DND-41 (cell line): Measurements from ENCODE around the gene PCDHB7.
"Not testable (repeated sequence)": the region's sequence is repeated elsewhere in the genome, so short reads cannot be mapped to it uniquely, and the experiment has no call there.

Experiments used
- ATAC-seq: fragments of 200-7000 bp; cut with Tn5 transposase; 3 replicates; pipeline ENCODE4 v1.9.1; 2021; ENCODE audit warnings: low read depth; ENCODE audit not compliant: insufficient read depth
- DNase-seq: peaks from one replicate; pipeline ENCODE4 v3.0.0-alpha.2; 2020
- H2AFZ ChIP-seq: 2 replicates; pipeline ENCODE4 v1.6.0; 2012; ENCODE audit warnings: low read depth, low read length
- H3K27ac ChIP-seq: 2 replicates; pipeline ENCODE4 v1.5.1; 2012; ENCODE audit warnings: low read length, inconsistent platforms
- H3K27me3 ChIP-seq: fragments of 200-600 bp; sonication (generic); 2 replicates; pipeline ENCODE4 v1.6.0; 2012; ENCODE audit warnings: low read length, mild to moderate bottlenecking, inconsistent platforms; ENCODE audit not compliant: insufficient read depth, poor library complexity
- H3K36me3 ChIP-seq: 2 replicates; pipeline ENCODE4 v1.5.1; 2012; ENCODE audit warnings: low read length, inconsistent platforms; ENCODE audit not compliant: insufficient read depth
- H3K4me1 ChIP-seq: 2 replicates; pipeline ENCODE4 v1.5.1; 2012; ENCODE audit warnings: mild to moderate bottlenecking, low read length; ENCODE audit not compliant: insufficient read depth
- H3K4me2 ChIP-seq: 2 replicates; pipeline ENCODE4 v1.6.0; 2012; ENCODE audit warnings: mild to moderate bottlenecking, moderate library complexity, low read length, inconsistent platforms; ENCODE audit not compliant: insufficient read depth
- H3K4me3 ChIP-seq, 2 experiments: fragments of 200-600 bp in 1 of 2; shearing (Covaris generic) in 1 of 2; 2 replicates each; pipeline ENCODE4 v1.5.1; 2012 to 2016; ENCODE audit warnings: inconsistent platforms in 2 of 2, low read length in 2 of 2, mild to moderate bottlenecking in 2 of 2, low read depth in 1 of 2, moderate library complexity in 1 of 2
- H3K79me2 ChIP-seq: 2 replicates; pipeline ENCODE4 v1.6.0; 2012; ENCODE audit warnings: low read length, inconsistent platforms; ENCODE audit not compliant: insufficient read depth
- H3K9ac ChIP-seq: 2 replicates; pipeline ENCODE4 v1.6.0; 2012; ENCODE audit warnings: low read depth, mild to moderate bottlenecking, inconsistent platforms, low read length, moderate library complexity
- H3K9me3 ChIP-seq: 2 replicates; pipeline ENCODE4 v1.5.1; 2012; ENCODE audit warnings: low read length, moderate library complexity, mild to moderate bottlenecking, inconsistent platforms; ENCODE audit not compliant: insufficient read depth, severe bottlenecking
- H4K20me1 ChIP-seq: 2 replicates; pipeline ENCODE4 v1.6.0; 2012; ENCODE audit warnings: low read length; ENCODE audit not compliant: insufficient read depth
- EZH2 ChIP-seq: IDR thresholded peaks from 3 replicates; pipeline ENCODE4 v1.6.1; 2012; ENCODE audit warnings: borderline replicate concordance, low read depth, mild to moderate bottlenecking, moderate library complexity, low read length, inconsistent platforms; ENCODE audit not compliant: severe bottlenecking
- TF ChIP-seq, protein P1 (sequence below): IDR thresholded peaks from 2 replicates; pipeline ENCODE4 v1.5.1; 2012; ENCODE audit warnings: borderline replicate concordance, low read length, moderate library complexity, mild to moderate bottlenecking; ENCODE audit not compliant: poor library complexity, severe bottlenecking; ENCODE audit errors: extremely low read depth

The PCDHB7 gene

DNA sequence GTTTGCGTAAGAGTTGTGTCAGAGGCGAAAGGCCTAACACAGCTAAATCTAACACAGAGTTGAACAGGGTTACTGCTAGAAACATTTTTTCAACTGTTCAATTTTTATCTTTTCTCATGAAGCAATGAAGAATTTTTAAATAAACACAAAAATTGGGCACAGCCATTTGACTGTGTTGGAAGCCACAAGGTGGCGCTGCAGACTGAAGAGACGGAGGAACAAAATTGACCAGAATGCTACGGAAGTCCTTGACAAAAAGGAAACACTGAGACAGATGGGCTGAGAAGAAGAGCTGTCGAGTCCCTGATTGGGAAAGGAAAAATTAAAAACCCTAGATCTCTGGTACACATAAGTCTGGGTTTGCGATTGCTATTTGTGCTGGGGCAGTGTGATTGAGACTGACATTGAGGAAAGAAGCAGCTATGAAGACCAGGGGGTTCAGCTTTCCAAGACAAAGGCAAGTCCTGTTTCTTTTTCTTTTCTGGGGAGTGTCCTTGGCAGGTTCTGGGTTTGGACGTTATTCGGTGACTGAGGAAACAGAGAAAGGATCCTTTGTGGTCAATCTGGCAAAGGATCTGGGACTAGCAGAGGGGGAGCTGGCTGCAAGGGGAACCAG is 14.6 kb downstream of the PCDHB7 start, which contains the start of gene PCDHB9:
PCDHB9 (plus strand) TSS at position 265 of the 616 bp plus-strand sequence; CDS start at position 423, 158 bp downstream.
- TF ChIP-seq EZH2 = no peak
- TF ChIP-seq, protein P1, sequence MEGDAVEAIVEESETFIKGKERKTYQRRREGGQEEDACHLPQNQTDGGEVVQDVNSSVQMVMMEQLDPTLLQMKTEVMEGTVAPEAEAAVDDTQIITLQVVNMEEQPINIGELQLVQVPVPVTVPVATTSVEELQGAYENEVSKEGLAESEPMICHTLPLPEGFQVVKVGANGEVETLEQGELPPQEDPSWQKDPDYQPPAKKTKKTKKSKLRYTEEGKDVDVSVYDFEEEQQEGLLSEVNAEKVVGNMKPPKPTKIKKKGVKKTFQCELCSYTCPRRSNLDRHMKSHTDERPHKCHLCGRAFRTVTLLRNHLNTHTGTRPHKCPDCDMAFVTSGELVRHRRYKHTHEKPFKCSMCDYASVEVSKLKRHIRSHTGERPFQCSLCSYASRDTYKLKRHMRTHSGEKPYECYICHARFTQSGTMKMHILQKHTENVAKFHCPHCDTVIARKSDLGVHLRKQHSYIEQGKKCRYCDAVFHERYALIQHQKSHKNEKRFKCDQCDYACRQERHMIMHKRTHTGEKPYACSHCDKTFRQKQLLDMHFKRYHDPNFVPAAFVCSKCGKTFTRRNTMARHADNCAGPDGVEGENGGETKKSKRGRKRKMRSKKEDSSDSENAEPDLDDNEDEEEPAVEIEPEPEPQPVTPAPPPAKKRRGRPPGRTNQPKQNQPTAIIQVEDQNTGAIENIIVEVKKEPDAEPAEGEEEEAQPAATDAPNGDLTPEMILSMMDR = peak; percentile 68
- no peaks in the 10 kb centered on the region for H3K36me3 ChIP-seq
- H3K27ac ChIP-seq = no peak within 1 kb of the TSS
- H3K4me1 ChIP-seq = no peaks in the 10 kb centered on the region
- H4K20me1 ChIP-seq = no peaks in the 10 kb centered on the region
- DNase-seq = peak; percentile 43
- H3K79me2 ChIP-seq = no peaks in the 10 kb centered on the region
- H2AFZ ChIP-seq = peak within 1 kb of the TSS; percentile 39; the same call in 1 of the 2 replicates
- no peaks in the 10 kb centered on the region for H3K27me3 ChIP-seq
- H3K4me3 ChIP-seq = no peak within 1 kb of the TSS
- H3K9ac ChIP-seq = no peak within 1 kb of the TSS
- H3K9me3 ChIP-seq = no peaks in the 10 kb centered on the region
- H3K4me2 ChIP-seq = peak within 1 kb of the TSS; percentile 33; the same call in 1 of the 2 replicates
- ATAC-seq = peak; percentile 62; the same call in 2 of the 3 replicates

DNA sequence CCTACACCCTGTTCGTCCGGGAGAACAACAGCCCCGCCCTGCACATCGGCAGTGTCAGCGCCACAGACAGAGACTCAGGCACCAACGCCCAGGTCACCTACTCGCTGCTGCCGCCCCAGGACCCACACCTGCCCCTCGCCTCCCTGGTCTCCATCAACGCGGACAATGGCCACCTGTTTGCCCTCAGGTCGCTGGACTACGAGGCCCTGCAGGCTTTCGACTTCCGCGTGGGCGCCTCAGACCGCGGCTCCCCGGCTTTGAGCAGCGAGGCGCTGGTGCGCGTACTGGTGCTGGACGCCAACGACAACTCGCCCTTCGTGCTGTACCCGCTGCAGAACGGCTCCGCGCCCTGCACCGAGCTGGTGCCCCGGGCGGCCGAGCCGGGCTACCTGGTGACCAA is 16.2 kb downstream of the PCDHB7 start:
- H3K9me3 ChIP-seq, H3K4me2 ChIP-seq, H3K4me3 ChIP-seq, H3K4me1 ChIP-seq, H3K27ac ChIP-seq, H3K9ac ChIP-seq, H4K20me1 ChIP-seq, ATAC-seq, H3K36me3 ChIP-seq, DNase-seq, H3K27me3 ChIP-seq, H2AFZ ChIP-seq, H3K79me2 ChIP-seq: not testable (repeated sequence)

DNA sequence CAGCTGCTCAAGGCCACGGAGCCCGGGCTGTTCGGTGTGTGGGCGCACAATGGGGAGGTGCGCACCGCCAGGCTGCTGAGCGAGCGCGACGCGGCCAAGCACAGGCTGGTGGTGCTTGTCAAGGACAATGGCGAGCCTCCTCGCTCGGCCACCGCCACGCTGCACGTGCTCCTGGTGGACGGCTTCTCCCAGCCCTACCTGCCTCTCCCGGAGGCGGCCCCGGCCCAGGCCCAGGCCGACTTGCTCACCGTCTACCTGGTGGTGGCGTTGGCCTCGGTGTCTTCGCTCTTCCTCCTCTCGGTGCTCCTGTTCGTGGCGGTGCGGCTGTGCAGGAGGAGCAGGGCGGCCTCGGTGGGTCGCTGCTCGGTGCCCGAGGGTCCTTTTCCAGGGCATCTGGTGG is 16.7 kb downstream of the PCDHB7 start:
- H3K79me2 ChIP-seq, H3K36me3 ChIP-seq, DNase-seq, H3K27ac ChIP-seq, H3K9ac ChIP-seq, H3K4me3 ChIP-seq, H4K20me1 ChIP-seq, H3K4me1 ChIP-seq, H3K4me2 ChIP-seq, ATAC-seq, H2AFZ ChIP-seq, H3K9me3 ChIP-seq, H3K27me3 ChIP-seq: not testable (repeated sequence)

DNA sequence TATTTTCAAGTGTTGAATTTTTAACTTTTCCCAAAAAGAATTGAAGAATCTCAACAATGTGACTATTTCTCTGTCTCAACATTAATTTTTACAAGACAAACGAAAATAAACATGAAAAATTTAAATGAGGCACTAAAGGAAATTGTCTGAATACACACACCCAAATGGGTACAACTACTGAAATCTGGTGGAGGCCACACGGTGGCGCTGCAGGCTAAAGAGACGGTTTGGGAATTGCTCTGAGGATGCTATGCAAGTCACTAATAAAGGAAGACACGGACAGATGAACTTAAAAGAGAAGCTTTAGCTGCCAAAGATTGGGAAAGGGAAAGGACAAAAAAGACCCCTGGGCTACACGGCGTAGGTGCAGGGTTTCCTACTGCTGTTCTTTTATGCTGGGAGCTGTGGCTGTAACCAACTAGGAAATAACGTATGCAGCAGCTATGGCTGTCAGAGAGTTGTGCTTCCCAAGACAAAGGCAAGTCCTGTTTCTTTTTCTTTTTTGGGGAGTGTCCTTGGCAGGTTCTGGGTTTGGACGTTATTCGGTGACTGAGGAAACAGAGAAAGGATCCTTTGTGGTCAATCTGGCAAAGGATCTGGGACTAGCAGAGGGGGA is 19.8 kb downstream of the PCDHB7 start, which contains the start of gene PCDHB10:
PCDHB10 (plus strand) TSS at position 244 of the 616 bp plus-strand sequence; CDS start at position 444, 200 bp downstream.
- H4K20me1 ChIP-seq = no peaks in the 10 kb centered on the region
- no peaks in the 10 kb centered on the region for H3K36me3 ChIP-seq
- no peak within 1 kb of the TSS for H3K27ac ChIP-seq
- H3K4me1 ChIP-seq = no peaks in the 10 kb centered on the region
- ATAC-seq = peak; percentile 71; the same call in 2 of the 3 replicates
- H3K79me2 ChIP-seq = no peaks in the 10 kb centered on the region
- peak; percentile 56 for DNase-seq
- peaks cover 9% of the 10 kb centered on the region for H3K9me3 ChIP-seq
- H3K4me3 ChIP-seq = no peak within 1 kb of the TSS
- no peak within 1 kb of the TSS for H3K4me2 ChIP-seq
- no peaks in the 10 kb centered on the region for H3K27me3 ChIP-seq
- TF ChIP-seq EZH2 = no peak
- TF ChIP-seq, protein P1 = peak; percentile 77
- H3K9ac ChIP-seq = no peak within 1 kb of the TSS
- H2AFZ ChIP-seq = no peak within 1 kb of the TSS

DNA sequence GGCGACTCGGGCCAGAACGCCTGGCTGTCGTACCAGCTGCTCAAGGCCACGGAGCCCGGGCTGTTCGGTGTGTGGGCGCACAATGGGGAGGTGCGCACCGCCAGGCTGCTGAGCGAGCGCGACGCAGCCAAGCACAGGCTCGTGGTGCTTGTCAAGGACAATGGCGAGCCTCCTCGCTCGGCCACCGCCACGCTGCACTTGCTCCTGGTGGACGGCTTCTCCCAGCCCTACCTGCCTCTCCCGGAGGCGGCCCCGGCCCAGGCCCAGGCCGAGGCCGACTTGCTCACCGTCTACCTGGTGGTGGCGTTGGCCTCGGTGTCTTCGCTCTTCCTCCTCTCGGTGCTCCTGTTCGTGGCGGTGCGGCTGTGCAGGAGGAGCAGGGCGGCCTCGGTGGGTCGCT is 21.9 kb downstream of the PCDHB7 start:
- not testable (repeated sequence) for H3K36me3 ChIP-seq, H3K4me3 ChIP-seq, H3K9ac ChIP-seq, H3K4me2 ChIP-seq, H3K27ac ChIP-seq, H3K4me1 ChIP-seq, H2AFZ ChIP-seq, ATAC-seq, H3K27me3 ChIP-seq, H3K79me2 ChIP-seq, H4K20me1 ChIP-seq, DNase-seq
- H3K9me3 ChIP-seq = peaks cover 14% of the 10 kb centered on the region
